COR-L47 (cell line): ENCODE measurements around the gene SYNDIG1.
A peak's percentile ranks its signal among the peaks of the same experiment; 100 is the strongest.

ENCODE experiments used
- DNase-seq: peaks from one replicate; lab custom pipeline; 2025; lab: John Stamatoyannopoulos, UW

The SYNDIG1 gene

GRCh38 chr20:24528583-24529368 is 59.3 kb downstream of the SYNDIG1 start:
- DNase-seq = no peak

GRCh38 chr20:24529369-24529719 is 59.9 kb downstream of the SYNDIG1 start:
- DNase-seq = no peak

GRCh38 chr20:24530131-24530680 is 60.8 kb downstream of the SYNDIG1 start:
- DNase-seq = peak; percentile 58

GRCh38 chr20:24531202-24531601 is 61.8 kb downstream of the SYNDIG1 start:
- DNase-seq = no peak

GRCh38 chr20:24531631-24532419 is 62.4 kb downstream of the SYNDIG1 start:
- DNase-seq = no peak

- no peak for DNase-seq
Measured at GRCh38 chr20:24533449-24533848, 64.0 kb downstream of the SYNDIG1 start.

GRCh38 chr20:24534282-24534681 is 64.9 kb downstream of the SYNDIG1 start:
- DNase-seq = no peak

- DNase-seq = no peak
Measured at GRCh38 chr20:24535941-24536730, 66.7 kb downstream of the SYNDIG1 start.

GRCh38 chr20:24537210-24537609 is 67.8 kb downstream of the SYNDIG1 start:
- DNase-seq = no peak

GRCh38 chr20:24542721-24543120 is 73.3 kb downstream of the SYNDIG1 start:
- no peak for DNase-seq

- no peak for DNase-seq
Measured at GRCh38 chr20:24543168-24543567, 73.7 kb downstream of the SYNDIG1 start.

GRCh38 chr20:24543741-24544140 is 74.3 kb downstream of the SYNDIG1 start:
- no peak for DNase-seq

GRCh38 chr20:24544371-24544770 is 74.9 kb downstream of the SYNDIG1 start:
- DNase-seq = no peak

- no peak for DNase-seq
Measured at GRCh38 chr20:24545168-24545567, 75.7 kb downstream of the SYNDIG1 start.

GRCh38 chr20:24546232-24546892 is 76.9 kb downstream of the SYNDIG1 start:
- no peak for DNase-seq

GRCh38 chr20:24547967-24548366 is 78.5 kb downstream of the SYNDIG1 start:
- DNase-seq = no peak

- no peak for DNase-seq
Measured at GRCh38 chr20:24559114-24559732, 89.8 kb downstream of the SYNDIG1 start.

GRCh38 chr20:24560571-24561491 is 91.4 kb downstream of the SYNDIG1 start:
- no peak for DNase-seq

GRCh38 chr20:24565835-24566351 is 96.5 kb downstream of the SYNDIG1 start:
- no peak for DNase-seq

GRCh38 chr20:24566656-24567055 is 97.2 kb downstream of the SYNDIG1 start:
- no peak for DNase-seq
